Measurements from ENCODE around the gene OR4C5. TPM values are rescaled to one million over a fixed set of nuclear protein-coding genes. Genes with fewer than 3 reads are reported as not detected.
"Not testable (repeated sequence)": the region's sequence is repeated elsewhere in the genome, so short reads cannot be mapped to it uniquely, and the experiment has no call there.

OR4C5 gene
- polyA plus RNA-seq, 1 donor from 2014 or later: not detected

DNA sequence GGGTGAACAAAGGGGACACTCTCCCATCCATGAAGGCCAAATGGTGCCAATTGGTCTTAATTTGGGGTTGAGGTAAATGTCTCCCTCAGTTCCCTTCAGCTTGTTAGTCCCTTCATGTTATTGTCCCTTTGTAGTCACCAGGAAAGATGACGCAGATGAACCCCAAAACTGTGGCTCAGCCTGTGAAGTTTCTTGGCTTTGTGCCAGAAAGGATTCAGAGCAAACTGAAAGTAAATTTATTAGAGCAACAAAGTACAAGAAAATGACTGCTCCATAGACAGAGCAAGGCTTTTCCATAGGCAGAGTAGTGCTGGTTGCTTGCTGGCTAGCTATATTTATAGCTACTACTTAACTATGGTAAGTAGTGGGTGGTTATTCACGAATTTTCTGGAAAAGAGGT, 24.8 kb downstream of the OR4C5 start:
- no peak overlapping the region for H3K9ac ChIP-seq (ENCODE audit: low read length)
- no peak for TF ChIP-seq SMC3 (conservative IDR thresholded peaks at IDR 0.05; ENCODE audit: poor library complexity)
- no peak for TF ChIP-seq EZH2 (IDR thresholded peaks at IDR 0.05; ENCODE audit: borderline replicate concordance, insufficient read depth, low read length, poor library complexity, severe bottlenecking)
- no peak for TF ChIP-seq RAD21 (conservative IDR thresholded peaks at IDR 0.05)
- no peak for TF ChIP-seq EP300 (conservative IDR thresholded peaks at IDR 0.05; ENCODE audit: poor library complexity, severe bottlenecking)
- TF ChIP-seq, protein P1, sequence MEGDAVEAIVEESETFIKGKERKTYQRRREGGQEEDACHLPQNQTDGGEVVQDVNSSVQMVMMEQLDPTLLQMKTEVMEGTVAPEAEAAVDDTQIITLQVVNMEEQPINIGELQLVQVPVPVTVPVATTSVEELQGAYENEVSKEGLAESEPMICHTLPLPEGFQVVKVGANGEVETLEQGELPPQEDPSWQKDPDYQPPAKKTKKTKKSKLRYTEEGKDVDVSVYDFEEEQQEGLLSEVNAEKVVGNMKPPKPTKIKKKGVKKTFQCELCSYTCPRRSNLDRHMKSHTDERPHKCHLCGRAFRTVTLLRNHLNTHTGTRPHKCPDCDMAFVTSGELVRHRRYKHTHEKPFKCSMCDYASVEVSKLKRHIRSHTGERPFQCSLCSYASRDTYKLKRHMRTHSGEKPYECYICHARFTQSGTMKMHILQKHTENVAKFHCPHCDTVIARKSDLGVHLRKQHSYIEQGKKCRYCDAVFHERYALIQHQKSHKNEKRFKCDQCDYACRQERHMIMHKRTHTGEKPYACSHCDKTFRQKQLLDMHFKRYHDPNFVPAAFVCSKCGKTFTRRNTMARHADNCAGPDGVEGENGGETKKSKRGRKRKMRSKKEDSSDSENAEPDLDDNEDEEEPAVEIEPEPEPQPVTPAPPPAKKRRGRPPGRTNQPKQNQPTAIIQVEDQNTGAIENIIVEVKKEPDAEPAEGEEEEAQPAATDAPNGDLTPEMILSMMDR (IDR thresholded peaks at IDR 0.05; ENCODE audit: poor library complexity, severe bottlenecking): no peak
- no peak for TF ChIP-seq TAF1 (IDR thresholded peaks at IDR 0.05; ENCODE audit: low read depth)
- no peaks in the 10 kb centered on the region for H3K9me3 ChIP-seq (ENCODE audit: low read length)

DNA sequence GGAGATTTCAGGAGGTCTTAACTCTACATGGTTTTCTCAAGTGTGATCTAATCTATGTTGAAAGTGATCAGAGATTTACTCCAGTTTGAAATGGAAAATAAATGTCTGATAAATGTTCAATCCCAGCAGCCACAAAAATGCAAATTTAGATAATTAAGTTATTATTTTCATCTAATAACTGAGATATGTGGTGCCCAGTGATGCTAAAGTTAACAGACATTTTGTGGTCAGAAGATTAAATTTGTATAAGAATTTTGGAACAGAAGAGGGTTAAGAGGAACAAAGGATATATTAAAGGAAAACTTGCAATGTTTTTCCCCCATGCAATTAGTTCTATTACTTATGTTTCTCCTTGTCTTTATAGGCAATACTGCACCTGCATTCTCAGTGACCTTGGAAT, 41.6 kb downstream of the OR4C5 start, which contains the start of gene OR4C3:
Gene OR4C3 (plus strand): TSS at position 301 of the 400 bp plus-strand sequence. CDS start 102 bp downstream, outside the sequence.
- not testable (repeated sequence) for H3K4me2 ChIP-seq (ENCODE audit: low read length); H3K36me3 ChIP-seq (ENCODE audit: insufficient read depth, low read length); H4K20me1 ChIP-seq (ENCODE audit: insufficient read depth); H3K27me3 ChIP-seq (ENCODE audit: insufficient read depth, low read depth, low read length); H3K4me3 ChIP-seq (ENCODE audit: low read length); H3K9ac ChIP-seq (ENCODE audit: low read length); H3F3A ChIP-seq (ENCODE audit: insufficient read depth, low read length, poor library complexity, severe bottlenecking); H3K9me2 ChIP-seq (ENCODE audit: insufficient read depth, low read length); H3K9me3 ChIP-seq (ENCODE audit: low read length); H3K27ac ChIP-seq (ENCODE audit: low read length); H2AFZ ChIP-seq (ENCODE audit: low read depth, low read length); H3K79me2 ChIP-seq (replicated peaks; ENCODE audit: insufficient read depth, low read length)

More for the DNA sequence above, 24.8 kb downstream of the OR4C5 start:
- H2AFZ ChIP-seq (ENCODE audit: low read depth, low read length): no peak overlapping the region
- no peaks in the 10 kb centered on the region for H3K36me3 ChIP-seq (ENCODE audit: insufficient read depth, low read length)
- H3K27me3 ChIP-seq (ENCODE audit: insufficient read depth, low read depth, low read length): no peaks in the 10 kb centered on the region
- H3K4me3 ChIP-seq (ENCODE audit: low read length): no peak overlapping the region
- H3K9me2 ChIP-seq (ENCODE audit: insufficient read depth, low read length): no peaks in the 10 kb centered on the region
- no peak overlapping the region for H3K27ac ChIP-seq (ENCODE audit: low read length)
- no peak overlapping the region for H3K4me2 ChIP-seq (ENCODE audit: low read length)
- no peaks in the 10 kb centered on the region for H3K79me2 ChIP-seq (replicated peaks; ENCODE audit: insufficient read depth, low read length)
- H4K20me1 ChIP-seq (ENCODE audit: insufficient read depth): no peaks in the 10 kb centered on the region
- H3F3A ChIP-seq (ENCODE audit: insufficient read depth, low read length, poor library complexity, severe bottlenecking): no peaks in the 10 kb centered on the region

DNA sequence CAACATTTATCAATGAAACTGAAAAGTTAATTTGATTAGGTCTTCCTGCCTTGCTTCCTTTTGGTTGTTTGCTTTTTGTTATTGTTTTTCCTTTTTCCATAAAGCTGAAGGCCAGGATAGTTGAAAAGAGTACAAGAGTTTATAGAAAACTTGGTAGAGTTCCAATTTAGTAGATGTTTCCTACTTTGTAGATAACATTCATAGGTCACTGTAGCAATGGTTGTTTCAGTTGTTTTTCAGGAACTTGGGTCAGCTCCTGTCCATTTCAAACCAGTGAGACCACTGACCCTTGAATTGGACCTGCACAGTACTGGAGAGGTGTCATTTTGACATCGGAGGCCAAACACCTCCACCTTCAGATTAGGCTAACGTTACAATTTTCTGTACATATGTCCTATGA, 46.5 kb downstream of the OR4C5 start:
- H3K36me3 ChIP-seq (ENCODE audit: insufficient read depth, low read length); H3K79me2 ChIP-seq (replicated peaks; ENCODE audit: insufficient read depth, low read length); H3K9ac ChIP-seq (ENCODE audit: low read length); H4K20me1 ChIP-seq (ENCODE audit: insufficient read depth); H3K27me3 ChIP-seq (ENCODE audit: insufficient read depth, low read depth, low read length); H3K9me3 ChIP-seq (ENCODE audit: low read length); H3K4me2 ChIP-seq (ENCODE audit: low read length); H3K27ac ChIP-seq (ENCODE audit: low read length); H3K9me2 ChIP-seq (ENCODE audit: insufficient read depth, low read length); H3F3A ChIP-seq (ENCODE audit: insufficient read depth, low read length, poor library complexity, severe bottlenecking); H2AFZ ChIP-seq (ENCODE audit: low read depth, low read length); H3K4me3 ChIP-seq (ENCODE audit: low read length): not testable (repeated sequence)

Other genes with a start within 250 kb of the OR4C5 start
- gene OR4B1, start 149.7 kb downstream of the OR4C5 start, polyA plus RNA-seq: not detected in 2 replicates
- not detected in 2 replicates for gene OR4X2, start 121.4 kb downstream of the OR4C5 start, polyA plus RNA-seq
- not detected in 2 replicates for gene OR4X1, start 102.6 kb downstream of the OR4C5 start, polyA plus RNA-seq
- gene OR4S1, start 60.2 kb downstream of the OR4C5 start, polyA plus RNA-seq: not detected in 2 replicates
- gene OR4C3, start 41.5 kb downstream of the OR4C5 start, polyA plus RNA-seq: not detected in 2 replicates
- gene OR4A47, start 122.3 kb upstream of the OR4C5 start, polyA plus RNA-seq: not detected in 2 replicates